Measurements from ENCODE around the gene CEP57L1.

GRCh38 chr6:109075934-109076333, 19.4 kb upstream of the CEP57L1 start:
- TF ChIP-seq CTCF (IDR thresholded peaks at IDR 0.05; ENCODE audit: low read depth, low read length) (no peak), POLR2A (IDR thresholded peaks at IDR 0.05; ENCODE audit: extremely low read depth, insufficient read length) (no peak)
